GM19455 (cell line): ENCODE data around the gene UBE2I.

Experiments
- ATAC-seq: cut with Tn5 transposase; IDR thresholded peaks from one replicate; pipeline ENCODE4 v1.9.1; 2021; ENCODE audit not compliant: unreplicated experiment

Gene UBE2I

GRCh38 chr16:1355591-1355990, 46.2 kb downstream of the UBE2I start:
- no peak for ATAC-seq

DNA sequence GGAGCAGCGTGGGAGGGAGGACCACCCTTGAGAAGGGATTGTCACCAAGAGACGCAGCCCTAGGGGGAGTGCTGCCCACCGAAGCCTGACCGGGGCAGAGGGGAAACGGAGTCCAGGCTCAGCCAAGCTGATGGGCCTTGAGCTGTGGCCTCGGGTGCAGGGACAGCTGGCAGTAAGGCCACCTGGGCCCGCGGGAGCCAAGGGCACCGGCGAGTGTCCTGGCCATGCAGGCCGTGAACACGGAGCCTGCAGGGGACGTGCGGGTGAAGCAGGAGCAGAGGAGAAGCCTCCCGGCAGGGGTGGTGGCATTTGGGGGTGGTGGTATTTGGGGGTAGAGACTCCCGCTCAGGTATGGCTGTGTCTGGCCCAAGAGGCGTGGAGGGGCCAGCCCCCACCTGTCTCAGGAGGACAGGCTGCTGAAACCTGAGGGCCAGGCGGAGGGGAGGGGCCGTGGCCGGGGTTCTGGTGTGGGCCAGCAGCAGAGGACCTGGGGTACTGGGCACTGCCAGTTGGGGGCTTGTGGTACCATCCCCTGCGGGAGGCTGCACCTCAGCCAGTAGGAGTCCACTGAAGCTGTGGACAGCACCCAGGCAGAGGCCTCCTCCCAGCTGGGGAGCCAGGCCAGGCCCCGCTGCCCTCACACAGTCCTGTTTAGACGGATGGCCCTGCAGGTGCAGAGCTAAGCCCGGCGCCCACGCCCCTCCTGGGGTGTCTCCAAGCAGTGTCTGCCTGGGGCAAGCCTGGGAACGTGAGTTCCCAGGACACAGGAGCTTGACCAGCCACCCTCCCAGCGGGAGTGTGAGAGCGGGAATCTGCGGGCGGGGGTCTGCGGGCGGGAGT, 46.8 kb downstream of the UBE2I start:
- ATAC-seq = no peak

GRCh38 chr16:1357906-1358566, 48.6 kb downstream of the UBE2I start:
- ATAC-seq = no peak

DNA sequence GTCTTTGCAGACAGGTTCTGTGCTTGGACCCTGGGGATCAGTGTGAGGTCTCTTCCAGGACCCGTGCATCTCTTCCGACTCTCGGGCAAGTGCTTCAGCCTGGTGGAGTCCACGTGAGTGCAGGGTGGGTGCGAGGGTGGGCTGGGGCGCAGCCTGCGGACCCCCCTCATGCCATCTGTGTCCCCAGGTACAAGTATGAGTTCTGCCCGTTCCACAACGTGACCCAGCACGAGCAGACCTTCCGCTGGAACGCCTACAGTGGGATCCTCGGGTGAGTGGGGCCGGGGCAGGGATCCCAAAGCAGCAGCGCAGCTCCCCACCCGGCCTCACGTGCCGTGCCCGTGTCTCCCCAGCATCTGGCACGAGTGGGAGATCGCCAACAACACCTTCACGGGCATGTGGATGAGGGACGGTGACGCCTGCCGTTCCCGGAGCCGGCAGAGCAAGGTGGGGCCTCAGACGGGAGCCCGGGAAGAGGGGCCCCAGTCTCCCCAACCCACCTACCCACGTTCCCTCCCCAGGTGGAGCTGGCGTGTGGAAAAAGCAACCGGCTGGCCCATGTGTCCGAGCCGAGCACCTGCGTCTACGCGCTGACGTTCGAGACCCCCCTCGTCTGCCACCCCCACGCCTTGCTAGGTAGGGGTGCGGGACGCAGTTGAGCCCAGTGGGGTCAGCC, 52.4 kb downstream of the UBE2I start:
- ATAC-seq = no peak

- ATAC-seq = no peak
These were observed 53.4 kb downstream of the UBE2I start for GRCh38 chr16:1362807-1363206.

GRCh38 chr16:1363501-1364041, 54.1 kb downstream of the UBE2I start:
- no peak for ATAC-seq

GRCh38 chr16:1364510-1364909, 55.1 kb downstream of the UBE2I start:
- ATAC-seq = no peak

DNA sequence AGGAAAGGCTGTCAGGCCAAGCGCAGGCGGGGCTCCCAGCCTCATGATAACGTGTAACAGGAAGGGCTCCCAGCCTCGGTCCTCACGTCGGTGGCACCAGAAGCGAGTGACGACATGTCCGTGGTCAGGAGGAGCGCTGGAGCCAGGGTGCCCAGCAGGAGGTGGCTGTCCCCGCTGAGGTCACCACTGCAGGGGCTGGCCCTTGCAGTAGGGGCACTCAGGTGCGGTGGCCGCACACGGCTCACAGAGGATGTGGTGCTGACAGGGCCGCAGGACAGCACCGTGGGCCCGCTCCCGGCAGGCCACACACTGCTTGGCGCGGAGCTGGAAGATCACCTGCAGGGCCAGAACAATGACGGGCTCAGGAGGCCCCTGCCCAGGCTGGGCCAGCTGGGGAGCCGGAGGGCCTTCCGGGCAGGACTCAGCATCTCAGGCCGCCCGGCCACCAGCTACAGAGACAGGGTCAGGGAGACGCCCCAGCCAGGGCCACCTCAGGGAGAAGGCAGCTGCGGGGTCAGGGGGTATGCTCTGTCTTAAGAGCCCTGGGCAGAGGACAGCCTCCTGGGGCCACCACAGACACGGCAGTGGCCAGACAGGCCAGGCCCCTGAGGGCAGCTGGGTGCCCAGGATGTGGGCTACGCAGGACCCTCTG, 56.8 kb downstream of the UBE2I start:
- ATAC-seq = no peak

DNA sequence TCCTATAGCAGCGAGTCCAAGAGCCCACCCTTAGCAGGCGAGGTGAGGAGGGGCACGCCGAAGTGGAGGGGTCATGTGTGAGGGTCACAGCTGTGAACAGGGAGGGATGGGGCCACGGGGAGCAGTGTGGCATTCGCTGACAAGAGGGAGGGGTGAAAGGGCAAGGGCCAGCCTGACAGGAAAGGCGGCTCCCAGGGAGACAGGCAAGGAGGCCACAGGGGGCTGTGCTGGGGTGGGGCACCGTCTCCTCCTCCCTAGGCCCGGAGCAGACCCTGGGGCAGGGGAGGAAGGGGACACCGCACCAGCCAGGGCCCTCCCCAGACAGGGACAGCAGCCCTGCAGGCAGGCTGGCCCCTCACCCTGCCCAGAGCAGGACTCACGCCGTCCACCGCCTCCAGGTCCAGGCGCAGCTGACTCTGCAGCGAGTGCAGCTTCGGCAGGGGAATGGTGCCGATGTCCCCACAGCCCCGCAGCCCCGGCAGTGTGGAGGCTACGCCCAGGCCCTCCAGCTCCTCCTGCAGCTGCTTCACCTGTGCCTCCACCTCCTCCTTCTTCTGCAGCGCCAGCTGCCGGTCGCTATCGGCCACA, 57.4 kb downstream of the UBE2I start:
- ATAC-seq = no peak

DNA sequence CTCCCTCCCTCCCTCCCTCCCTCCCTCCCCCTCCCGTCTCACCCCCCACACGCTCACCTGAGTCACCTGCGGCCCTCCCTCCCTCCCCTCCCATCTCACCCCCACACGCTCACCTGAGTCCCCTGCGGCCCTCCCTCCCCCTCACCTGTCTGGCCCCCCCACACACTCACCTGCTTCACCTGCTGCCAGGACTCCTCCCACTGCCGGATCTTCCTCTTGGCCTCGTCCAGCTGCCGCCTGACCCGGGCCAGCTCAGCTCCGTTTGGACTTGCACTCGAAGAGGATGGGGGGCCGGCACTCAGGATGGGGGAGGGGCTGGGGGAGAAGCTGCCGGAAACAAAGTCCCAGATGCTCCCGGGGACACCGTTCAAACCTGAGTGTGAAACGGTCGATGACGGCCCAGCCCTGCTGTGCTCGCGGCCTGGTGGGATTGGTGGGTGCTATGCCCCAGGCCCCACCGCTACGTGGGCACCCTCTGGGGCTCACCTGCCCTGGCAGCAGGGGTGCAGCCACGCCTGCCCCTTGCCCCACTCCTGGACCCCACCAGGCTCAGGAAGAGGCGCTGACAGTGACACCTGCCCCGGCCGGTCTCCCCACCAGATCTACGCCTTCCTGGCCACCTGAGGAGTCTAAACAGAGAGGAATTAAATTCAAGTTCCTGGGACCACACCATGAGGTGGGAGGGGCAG, 58.2 kb downstream of the UBE2I start:
- no peak for ATAC-seq

- ATAC-seq = no peak
These were observed 61.9 kb downstream of the UBE2I start for GRCh38 chr16:1371054-1371978.

DNA sequence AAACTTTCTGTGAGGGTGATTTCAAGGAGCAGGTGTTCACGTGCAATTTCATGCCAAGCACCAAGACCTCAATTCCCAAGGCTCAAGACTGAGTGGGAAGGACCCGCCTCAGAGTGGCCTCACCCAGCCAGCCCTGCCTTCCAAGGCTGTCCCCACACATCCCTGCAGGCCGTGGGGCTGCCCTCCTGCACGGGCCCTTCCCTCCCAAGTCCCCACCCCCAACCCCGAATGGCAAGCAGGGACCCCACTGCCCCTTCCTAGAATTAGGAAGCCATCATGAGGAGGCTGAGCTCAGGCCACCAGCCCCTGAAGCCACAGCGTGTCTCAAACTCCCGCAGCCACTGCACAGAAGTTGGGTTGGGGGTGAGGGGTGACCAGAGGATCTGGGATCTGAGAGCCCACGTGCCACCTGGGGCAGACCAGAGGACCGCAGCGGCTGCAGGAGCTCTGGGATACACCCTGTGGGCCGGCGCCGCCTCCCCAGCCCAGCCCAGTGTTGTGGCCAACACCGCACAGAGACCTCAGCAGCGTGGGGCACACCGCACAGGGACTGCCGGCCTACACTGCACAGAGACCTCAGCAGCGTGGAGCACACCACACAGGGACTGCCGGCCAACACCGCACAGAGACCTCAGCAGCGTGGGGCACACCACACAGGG, 63.0 kb downstream of the UBE2I start:
- no peak for ATAC-seq

- no peak for ATAC-seq
These were observed 65.2 kb downstream of the UBE2I start for GRCh38 chr16:1374418-1375297.

DNA sequence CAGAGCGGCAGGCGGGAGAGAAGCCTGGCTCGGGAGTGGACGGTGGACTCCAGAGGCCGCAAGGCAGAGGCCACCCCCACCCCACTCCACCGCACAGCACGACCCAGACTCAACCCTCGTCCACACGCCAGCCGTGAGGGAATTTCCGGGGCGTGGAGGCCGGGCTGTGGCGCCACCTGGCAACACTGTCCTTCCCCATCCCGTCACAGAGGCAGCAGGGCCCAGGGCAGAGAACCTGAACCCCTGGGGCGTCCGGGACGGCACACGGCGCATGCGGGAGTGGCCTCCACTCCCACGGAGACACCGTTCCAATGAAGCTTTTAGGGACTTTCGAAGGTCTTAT, 65.8 kb downstream of the UBE2I start:
- ATAC-seq = no peak

- ATAC-seq = no peak
These were observed 66.4 kb downstream of the UBE2I start for GRCh38 chr16:1375741-1376410.
